HCT116 (cell line): ENCODE measurements around the gene ACSL6.

Experiments used
- POLR2A ChIP-seq: IDR thresholded peaks from 2 replicates; pipeline ENCODE4 v1.7.0; 2011; ENCODE audit warnings: borderline replicate concordance; ENCODE audit not compliant: insufficient read depth, insufficient read length; ENCODE audit errors: extremely low read depth
- POLR2AphosphoS5 ChIP-seq: IDR thresholded peaks from 2 replicates; pipeline ENCODE4 v1.6.1; 2011; ENCODE audit warnings: mild to moderate bottlenecking, low read depth, low read length, moderate library complexity
- TF ChIP-seq, protein P1 (sequence below), 3 experiments: fragments of 200-600 bp in 1 of 3; sonication (generic) in 1 of 3; IDR thresholded peaks in 2 of 3; conservative IDR thresholded peaks in 1 of 3; 2 replicates each; pipeline ENCODE4 v1.5.1; 2012 to 2017; ENCODE audit warnings: low read depth in 2 of 3, low read length in 2 of 3, antibody characterized with exemption in 1 of 3, borderline replicate concordance in 1 of 3, control low read depth in 1 of 3, mild to moderate bottlenecking in 1 of 3, mixed read lengths in 1 of 3, mixed run types in 1 of 3, moderate library complexity in 1 of 3; ENCODE audit not compliant: insufficient read depth in 1 of 3

- TF ChIP-seq POLR2A: no peak
- TF ChIP-seq POLR2AphosphoS5: no peak
- TF ChIP-seq, protein P1, sequence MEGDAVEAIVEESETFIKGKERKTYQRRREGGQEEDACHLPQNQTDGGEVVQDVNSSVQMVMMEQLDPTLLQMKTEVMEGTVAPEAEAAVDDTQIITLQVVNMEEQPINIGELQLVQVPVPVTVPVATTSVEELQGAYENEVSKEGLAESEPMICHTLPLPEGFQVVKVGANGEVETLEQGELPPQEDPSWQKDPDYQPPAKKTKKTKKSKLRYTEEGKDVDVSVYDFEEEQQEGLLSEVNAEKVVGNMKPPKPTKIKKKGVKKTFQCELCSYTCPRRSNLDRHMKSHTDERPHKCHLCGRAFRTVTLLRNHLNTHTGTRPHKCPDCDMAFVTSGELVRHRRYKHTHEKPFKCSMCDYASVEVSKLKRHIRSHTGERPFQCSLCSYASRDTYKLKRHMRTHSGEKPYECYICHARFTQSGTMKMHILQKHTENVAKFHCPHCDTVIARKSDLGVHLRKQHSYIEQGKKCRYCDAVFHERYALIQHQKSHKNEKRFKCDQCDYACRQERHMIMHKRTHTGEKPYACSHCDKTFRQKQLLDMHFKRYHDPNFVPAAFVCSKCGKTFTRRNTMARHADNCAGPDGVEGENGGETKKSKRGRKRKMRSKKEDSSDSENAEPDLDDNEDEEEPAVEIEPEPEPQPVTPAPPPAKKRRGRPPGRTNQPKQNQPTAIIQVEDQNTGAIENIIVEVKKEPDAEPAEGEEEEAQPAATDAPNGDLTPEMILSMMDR (IDR thresholded peaks at IDR 0.05 in 2 of 3, conservative IDR thresholded peaks at IDR 0.05 in 1 of 3; ENCODE audit: borderline replicate concordance in 1 of 3, insufficient read depth in 1 of 3, low read depth in 2 of 3, low read length in 2 of 3): no peak
Measured at GRCh38 chr5:131976414-131977211, 34.8 kb downstream of the ACSL6 start.
